ENCODE data around the gene PKN3. TPM values are rescaled to one million over a fixed set of nuclear protein-coding genes. Genes with fewer than 3 reads are reported as not detected.
A peak's percentile ranks its signal among the peaks of the same experiment; 100 is the strongest.

The PKN3 gene
- total and polyA plus RNA-seq, 5 donors, result 4.7 to 8.7 (median 7.3) TPM

GRCh38 chr9:128706045-128706444 lies 3.7 kb downstream of the PKN3 start:
- Histone ChIP-seq H3K27me3 (ENCODE audit: control insufficient read depth, insufficient read depth) (no peaks in the 10 kb centered on the region), H3K4me1 (ENCODE audit: control insufficient read depth, insufficient read depth, low read length) (no peaks in the 10 kb centered on the region), H3K9me3 (ENCODE audit: control insufficient read depth, low read length) (no peaks in the 10 kb centered on the region), H3K4me3 (ENCODE audit: low read length) (no peak overlapping the region), H3K27ac (ENCODE audit: low read length) (no peak overlapping the region)
- intact Hi-C loops (cut with DNase I), result no loop called here
- 90% methylated on average over 1 of the region's 1 CpG for WGBS
- DNase-seq (no peak), ATAC-seq (no peak)

- no peaks in the 10 kb centered on the region for H3K9me3 ChIP-seq (ENCODE audit: control insufficient read depth, low read length)
- WGBS, result 80% methylated on average over 23 of the region's 23 CpGs
- DNase-seq (peak in 2 of 3 donors; percentile 14 to 51), ATAC-seq (no peak)
- H3K27ac ChIP-seq (ENCODE audit: low read length), result no peak overlapping the region
- intact Hi-C loops (cut with DNase I), result no loop called here
- no peak overlapping the region for H3K4me3 ChIP-seq (ENCODE audit: low read length)
- H3K4me1 ChIP-seq (ENCODE audit: control insufficient read depth, insufficient read depth, low read length), result no peaks in the 10 kb centered on the region
- no peaks in the 10 kb centered on the region for H3K27me3 ChIP-seq (ENCODE audit: control insufficient read depth, insufficient read depth)
Measured at GRCh38 chr9:128706671-128707381, 4.5 kb downstream of the PKN3 start.

- intact Hi-C loops (cut with DNase I), result no loop called here
- Histone ChIP-seq H3K4me3 (ENCODE audit: low read length) (no peak overlapping the region), H3K9me3 (ENCODE audit: control insufficient read depth, low read length) (no peaks in the 10 kb centered on the region), H3K4me1 (ENCODE audit: control insufficient read depth, insufficient read depth, low read length) (no peaks in the 10 kb centered on the region), H3K27me3 (ENCODE audit: control insufficient read depth, insufficient read depth) (no peaks in the 10 kb centered on the region), H3K27ac (ENCODE audit: low read length) (no peak overlapping the region)
- no peak for ATAC-seq
- no peak for DNase-seq
- 95% methylated on average over 8 of the region's 8 CpGs for WGBS
Measured at GRCh38 chr9:128707446-128707845, 5.1 kb downstream of the PKN3 start.

GRCh38 chr9:128712451-128713410 lies 10.4 kb downstream of the PKN3 start:
- no peaks in the 10 kb centered on the region for H3K27me3 ChIP-seq (ENCODE audit: control insufficient read depth, insufficient read depth)
- WGBS, result 91% methylated on average over 26 of the region's 26 CpGs
- intact Hi-C loops (cut with DNase I), result no loop called here
- H3K27ac ChIP-seq (ENCODE audit: low read length), result no peak overlapping the region
- H3K4me3 ChIP-seq (ENCODE audit: low read length), result no peak overlapping the region
- ATAC-seq (peak in 1 of 2 donors; percentile 16), DNase-seq (peak in 1 of 3 donors; percentile 61)
- no peaks in the 10 kb centered on the region for H3K4me1 ChIP-seq (ENCODE audit: control insufficient read depth, insufficient read depth, low read length)
- no peaks in the 10 kb centered on the region for H3K9me3 ChIP-seq (ENCODE audit: control insufficient read depth, low read length)

GRCh38 chr9:128713411-128713780 lies 11.1 kb downstream of the PKN3 start:
- H3K4me3 ChIP-seq (ENCODE audit: low read length), result no peak overlapping the region
- DNase-seq (no peak), ATAC-seq (no peak)
- no peak overlapping the region for H3K27ac ChIP-seq (ENCODE audit: low read length)
- no peaks in the 10 kb centered on the region for H3K27me3 ChIP-seq (ENCODE audit: control insufficient read depth, insufficient read depth)
- H3K9me3 ChIP-seq (ENCODE audit: control insufficient read depth, low read length), result no peaks in the 10 kb centered on the region
- intact Hi-C loops (cut with DNase I), result no loop called here
- H3K4me1 ChIP-seq (ENCODE audit: control insufficient read depth, insufficient read depth, low read length), result no peaks in the 10 kb centered on the region
- 94% methylated on average over 13 of the region's 13 CpGs for WGBS

GRCh38 chr9:128713941-128714573 lies 11.8 kb downstream of the PKN3 start:
- intact Hi-C loops (cut with DNase I), result no loop called here
- 94% methylated on average over 19 of the region's 19 CpGs for WGBS
- no peaks in the 10 kb centered on the region for H3K27me3 ChIP-seq (ENCODE audit: control insufficient read depth, insufficient read depth)
- DNase-seq, result peak in 1 of 3 donors; percentile 23
- no peak overlapping the region for H3K27ac ChIP-seq (ENCODE audit: low read length)
- no peaks in the 10 kb centered on the region for H3K4me1 ChIP-seq (ENCODE audit: control insufficient read depth, insufficient read depth, low read length)
- no peak overlapping the region for H3K4me3 ChIP-seq (ENCODE audit: low read length)
- no peaks in the 10 kb centered on the region for H3K9me3 ChIP-seq (ENCODE audit: control insufficient read depth, low read length)
- ATAC-seq, result no peak

GRCh38 chr9:128714586-128715435 lies 12.5 kb downstream of the PKN3 start:
- intact Hi-C loops (cut with DNase I), result no loop called here
- peak in 1 of 3 donors; percentile 19 for DNase-seq
- WGBS, result 91% methylated on average over 24 of the region's 24 CpGs

GRCh38 chr9:128715436-128715750 lies 13.1 kb downstream of the PKN3 start:
- Histone ChIP-seq H3K9me3 (ENCODE audit: control insufficient read depth, low read length) (no peaks in the 10 kb centered on the region), H3K4me1 (ENCODE audit: control insufficient read depth, insufficient read depth, low read length) (no peaks in the 10 kb centered on the region), H3K27me3 (ENCODE audit: control insufficient read depth, insufficient read depth) (no peaks in the 10 kb centered on the region), H3K27ac (ENCODE audit: low read length) (no peak overlapping the region), H3K4me3 (ENCODE audit: low read length) (no peak overlapping the region)
- no peak for DNase-seq
- 90% methylated on average over 6 of the region's 6 CpGs for WGBS
- no peak for ATAC-seq
- intact Hi-C loops (cut with DNase I), result no loop called here

More at GRCh38 chr9:128714586-128715435, 12.5 kb downstream of the PKN3 start:
- Histone ChIP-seq H3K9me3 (ENCODE audit: control insufficient read depth, low read length) (no peaks in the 10 kb centered on the region), H3K27ac (ENCODE audit: low read length) (no peak overlapping the region), H3K4me3 (ENCODE audit: low read length) (no peak overlapping the region), H3K4me1 (ENCODE audit: control insufficient read depth, insufficient read depth, low read length) (no peaks in the 10 kb centered on the region), H3K27me3 (ENCODE audit: control insufficient read depth, insufficient read depth) (no peaks in the 10 kb centered on the region)
- ATAC-seq, result no peak

GRCh38 chr9:128716581-128717254 lies 14.4 kb downstream of the PKN3 start:
- intact Hi-C loops (cut with DNase I), result no loop called here
- DNase-seq, result peak in 1 of 3 donors; percentile 21

GRCh38 chr9:128718047-128718446 lies 15.7 kb downstream of the PKN3 start:
- no peak overlapping the region for H3K4me3 ChIP-seq (ENCODE audit: low read length)
- H3K9me3 ChIP-seq (ENCODE audit: control insufficient read depth, low read length), result no peaks in the 10 kb centered on the region
- WGBS, result 87% methylated on average over 8 of the region's 8 CpGs
- H3K27me3 ChIP-seq (ENCODE audit: control insufficient read depth, insufficient read depth), result no peaks in the 10 kb centered on the region
- no peak overlapping the region for H3K27ac ChIP-seq (ENCODE audit: low read length)
- DNase-seq, result peak in 1 of 3 donors; percentile 33
- no peak for ATAC-seq
- intact Hi-C loops (cut with DNase I), result no loop called here
- H3K4me1 ChIP-seq (ENCODE audit: control insufficient read depth, insufficient read depth, low read length), result no peaks in the 10 kb centered on the region

More at GRCh38 chr9:128716581-128717254, 14.4 kb downstream of the PKN3 start:
- ATAC-seq, result no peak
- Histone ChIP-seq H3K9me3 (ENCODE audit: control insufficient read depth, low read length) (no peaks in the 10 kb centered on the region), H3K27me3 (ENCODE audit: control insufficient read depth, insufficient read depth) (no peaks in the 10 kb centered on the region), H3K4me1 (ENCODE audit: control insufficient read depth, insufficient read depth, low read length) (no peaks in the 10 kb centered on the region), H3K4me3 (ENCODE audit: low read length) (no peak overlapping the region), H3K27ac (ENCODE audit: low read length) (no peak overlapping the region)
- WGBS, result 91% methylated on average over 7 of the region's 7 CpGs
